GM12801 (cell line): Measurements from ENCODE around the gene DIS3L2.

Source experiments
- CTCF ChIP-seq: IDR thresholded peaks from one replicate; pipeline ENCODE4 v1.5.1; 2011; ENCODE audit warnings: control low read depth; ENCODE audit not compliant: insufficient read length; ENCODE audit errors: extremely low read depth

The DIS3L2 gene

GRCh38 chr2:231936491-231936890 is 25.0 kb upstream of the DIS3L2 start:
- no peak for TF ChIP-seq CTCF

- TF ChIP-seq CTCF: no peak
Observed at GRCh38 chr2:231937057-231937456, 24.5 kb upstream of the DIS3L2 start.

- TF ChIP-seq CTCF: no peak
Observed at GRCh38 chr2:231939022-231939421, 22.5 kb upstream of the DIS3L2 start.

GRCh38 chr2:231940795-231941194 is 20.7 kb upstream of the DIS3L2 start:
- TF ChIP-seq CTCF: no peak

GRCh38 chr2:231941673-231942072 is 19.8 kb upstream of the DIS3L2 start:
- no peak for TF ChIP-seq CTCF

GRCh38 chr2:231942180-231942579 is 19.3 kb upstream of the DIS3L2 start:
- no peak for TF ChIP-seq CTCF

GRCh38 chr2:231946241-231946814 is 15.2 kb upstream of the DIS3L2 start:
- no peak for TF ChIP-seq CTCF
